ENCODE data around the gene PLA2G4B.

GRCh38 chr15:41876689-41877088 is 38.0 kb downstream of the PLA2G4B start:
- no peak for TF ChIP-seq POLR2AphosphoS5 (IDR thresholded peaks at IDR 0.05; ENCODE audit: low read depth, low read length)
- no peak for TF ChIP-seq CTCF (IDR thresholded peaks at IDR 0.05)
